MM.1S (cell line): ENCODE results near the gene ACAD9.

ENCODE experiments used
- DNase-seq: peaks from one replicate; pipeline ENCODE4 v3.0.0-alpha.2; 2015
- H2AFZ ChIP-seq: fragments of 300-600 bp; sonication (generic); 2 replicates; pipeline ENCODE4 v1.6.0; 2016; ENCODE audit warnings: antibody characterized with exemption, low read length
- H3F3A ChIP-seq: fragments of 300-600 bp; sonication (generic); 2 replicates; pipeline ENCODE4 v1.6.1; 2016; ENCODE audit warnings: mild to moderate bottlenecking, antibody characterized with exemption, low read length, moderate library complexity, mixed read lengths; ENCODE audit not compliant: insufficient read depth
- H3K27ac ChIP-seq: fragments of 300-600 bp; sonication (generic); 2 replicates; pipeline ENCODE4 v1.5.1; 2016; ENCODE audit warnings: mild to moderate bottlenecking, low read length
- H3K27me3 ChIP-seq: fragments of 300-600 bp; sonication (generic); replicated peaks from 2 replicates; pipeline ENCODE4 v1.6.0; 2016; ENCODE audit warnings: low read length; ENCODE audit not compliant: insufficient read depth
- H3K36me3 ChIP-seq: fragments of 300-600 bp; sonication (generic); replicated peaks from 2 replicates; pipeline ENCODE4 v1.6.1; 2016; ENCODE audit warnings: mild to moderate bottlenecking, low read length, mixed read lengths; ENCODE audit not compliant: insufficient read depth
- H3K4me1 ChIP-seq: fragments of 300-600 bp; sonication (generic); 2 replicates; pipeline ENCODE4 v1.6.1; 2016; ENCODE audit warnings: low read length, mixed read lengths
- H3K4me2 ChIP-seq: fragments of 300-600 bp; sonication (generic); 2 replicates; pipeline ENCODE4 v1.6.0; 2016; ENCODE audit warnings: low read depth, low read length
- H3K4me3 ChIP-seq: fragments of 300-600 bp; sonication (generic); 2 replicates; pipeline ENCODE4 v1.5.1; 2016; ENCODE audit warnings: low read length, mixed read lengths
- H3K79me2 ChIP-seq: fragments of 300-600 bp; sonication (generic); 2 replicates; pipeline ENCODE4 v1.6.1; 2016; ENCODE audit warnings: mixed run types, low read length, mixed read lengths
- H3K9ac ChIP-seq: fragments of 300-600 bp; sonication (generic); 2 replicates; pipeline ENCODE4 v1.6.1; 2016; ENCODE audit warnings: low read length, mixed read lengths
- H3K9me2 ChIP-seq: fragments of 300-600 bp; sonication (generic); replicated peaks from 2 replicates; pipeline ENCODE4 v1.6.1; 2016; ENCODE audit warnings: mild to moderate bottlenecking, low read length, mixed read lengths; ENCODE audit not compliant: insufficient read depth
- H3K9me3 ChIP-seq: fragments of 300-600 bp; sonication (generic); replicated peaks from 2 replicates; pipeline ENCODE4 v1.6.1; 2016; ENCODE audit warnings: mild to moderate bottlenecking, low read length, mixed read lengths; ENCODE audit not compliant: insufficient read depth
- H4K20me1 ChIP-seq: fragments of 300-600 bp; sonication (generic); 2 replicates; pipeline ENCODE4 v1.6.1; 2016; ENCODE audit warnings: mild to moderate bottlenecking, low read length, moderate library complexity, mixed read lengths; ENCODE audit not compliant: insufficient read depth
- CTCF ChIP-seq: fragments of 300-600 bp; sonication (generic); IDR thresholded peaks from 2 replicates; pipeline ENCODE4 v1.5.1; 2016; ENCODE audit warnings: antibody characterized with exemption, low read length, mixed read lengths
- EZH2 ChIP-seq: fragments of 300-600 bp; sonication (generic); optimal IDR thresholded peaks from 2 replicates; pipeline ENCODE3; 2017; ENCODE audit warnings: low read depth, mild to moderate bottlenecking, antibody characterized with exemption, low read length, mixed read lengths
- EZH2phosphoT487 ChIP-seq: fragments of 300-600 bp; sonication (generic); IDR thresholded peaks from 2 replicates; pipeline ENCODE4 v1.6.1; 2018; ENCODE audit warnings: antibody characterized with exemption, low read length

ACAD9 gene

DNA sequence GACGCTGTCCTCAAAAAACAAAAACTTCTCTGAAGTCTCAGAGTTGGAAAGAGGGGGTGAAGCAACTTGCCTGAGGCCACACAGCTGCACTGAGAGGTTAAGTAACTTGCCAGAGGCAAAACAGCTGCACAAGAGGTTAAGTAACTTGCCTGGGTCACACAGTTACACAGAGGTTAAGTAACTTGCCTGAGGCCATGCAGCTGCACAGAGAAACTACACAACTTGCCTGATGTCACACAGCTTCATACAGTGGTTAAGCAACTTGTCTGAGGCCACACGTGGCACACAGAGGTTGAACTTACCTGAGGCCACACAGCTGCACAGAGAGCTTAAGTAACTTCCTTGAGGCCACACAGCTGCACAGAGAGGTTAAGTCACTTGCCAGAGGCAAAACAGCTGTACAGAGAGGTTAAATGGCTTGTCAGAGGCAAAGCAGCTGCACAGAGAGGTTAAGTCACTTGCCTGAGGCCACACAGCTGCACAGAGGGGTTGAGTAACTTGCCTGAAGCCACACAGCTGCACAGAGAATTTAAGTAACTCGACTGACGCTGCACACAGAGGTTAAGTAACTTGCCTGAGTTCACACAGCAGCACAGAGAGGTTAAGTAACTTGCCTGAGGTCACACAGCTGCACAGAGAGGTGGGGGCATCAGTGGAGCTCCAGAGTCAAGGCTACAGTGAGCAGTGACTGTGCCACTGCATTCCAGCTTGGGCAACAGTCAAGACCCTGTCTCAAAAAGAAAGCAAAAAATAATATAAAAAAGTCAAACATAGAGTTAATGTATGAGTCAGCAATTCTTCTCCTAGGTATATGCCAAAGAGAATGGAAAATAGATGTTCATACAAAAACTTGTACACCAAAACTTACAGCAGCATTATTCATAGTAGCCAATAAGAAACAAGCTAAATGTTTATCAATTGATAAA is 12.0 kb upstream of the ACAD9 start:
- Histone ChIP-seq H3K36me3 (no peaks in the 10 kb centered on the region), H3K4me1 (no peaks in the 10 kb centered on the region), H3K27ac (no peak overlapping the region), H3K4me3 (no peak overlapping the region), H3K79me2 (no peaks in the 10 kb centered on the region), H3K27me3 (no peaks in the 10 kb centered on the region), H3F3A (no peaks in the 10 kb centered on the region), H3K9me2 (no peaks in the 10 kb centered on the region), H4K20me1 (no peaks in the 10 kb centered on the region), H3K4me2 (no peak overlapping the region), H3K9ac (no peak overlapping the region), H2AFZ (no peak overlapping the region), H3K9me3 (no peaks in the 10 kb centered on the region)
- TF ChIP-seq EZH2, result no peak
- no peak for TF ChIP-seq EZH2phosphoT487
- TF ChIP-seq CTCF, result no peak
- DNase-seq, result peak; percentile 45

DNA sequence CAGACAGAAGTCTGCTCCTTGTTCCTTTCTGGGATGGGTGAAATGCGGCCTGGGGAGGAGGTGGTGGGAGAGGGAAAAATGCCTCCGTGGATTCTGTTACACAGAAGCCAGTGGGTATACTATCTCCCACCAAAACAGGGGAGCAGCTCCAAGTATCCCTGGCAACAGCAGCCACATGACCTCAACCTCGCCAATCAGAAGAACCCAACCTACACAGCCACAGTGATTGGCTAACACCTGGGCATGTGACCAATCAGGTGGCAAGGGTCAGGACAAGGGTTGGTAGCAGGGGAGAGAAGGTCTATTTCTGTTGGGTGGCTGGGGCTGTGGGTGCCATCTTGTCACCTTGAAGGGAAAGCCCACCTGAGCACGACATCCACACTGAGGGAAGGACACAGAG is 9.1 kb upstream of the ACAD9 start:
- H3K4me3 ChIP-seq, result no peak overlapping the region
- no peak overlapping the region for H3K4me2 ChIP-seq
- no peaks in the 10 kb centered on the region for H3K9me3 ChIP-seq
- H3K9ac ChIP-seq, result no peak overlapping the region
- no peaks in the 10 kb centered on the region for H3K79me2 ChIP-seq
- no peaks in the 10 kb centered on the region for H3F3A ChIP-seq
- no peak for DNase-seq
- no peaks in the 10 kb centered on the region for H4K20me1 ChIP-seq
- H3K9me2 ChIP-seq, result no peaks in the 10 kb centered on the region
- H3K4me1 ChIP-seq, result no peaks in the 10 kb centered on the region
- no peaks in the 10 kb centered on the region for H3K27me3 ChIP-seq
- H3K27ac ChIP-seq, result no peak overlapping the region
- TF ChIP-seq EZH2, result no peak
- TF ChIP-seq EZH2phosphoT487, result no peak
- TF ChIP-seq CTCF, result no peak
- H3K36me3 ChIP-seq, result no peaks in the 10 kb centered on the region
- no peak overlapping the region for H2AFZ ChIP-seq

- no peaks in the 10 kb centered on the region for H3K79me2 ChIP-seq
- no peaks in the 10 kb centered on the region for H3K4me1 ChIP-seq
- H3K27ac ChIP-seq, result no peak overlapping the region
- H3F3A ChIP-seq, result no peaks in the 10 kb centered on the region
- no peak for TF ChIP-seq CTCF
- TF ChIP-seq EZH2, result no peak
- TF ChIP-seq EZH2phosphoT487, result no peak
- H3K4me3 ChIP-seq, result no peak overlapping the region
- H3K9me2 ChIP-seq, result no peaks in the 10 kb centered on the region
- H3K27me3 ChIP-seq, result no peaks in the 10 kb centered on the region
- no peak overlapping the region for H3K9ac ChIP-seq
- no peaks in the 10 kb centered on the region for H3K36me3 ChIP-seq
- H2AFZ ChIP-seq, result no peak overlapping the region
- no peak for DNase-seq
- H4K20me1 ChIP-seq, result no peaks in the 10 kb centered on the region
- no peak overlapping the region for H3K4me2 ChIP-seq
- H3K9me3 ChIP-seq, result no peaks in the 10 kb centered on the region
Observed at GRCh38 chr3:128872282-128872681, 7.1 kb upstream of the ACAD9 start.
